Thyroid gland (tissue), 4 donors: Measurements from ENCODE around the gene CXCL17.

Experiments
- POLR2A ChIP-seq, 2 donors: fragments of 450-650 bp; IDR thresholded peaks; one replicate each; pipeline ENCODE4 v1.6.1; 2017; ENCODE audit warnings: antibody characterized with exemption in 2 of 2, mild to moderate bottlenecking in 2 of 2, moderate library complexity in 1 of 2
- TF ChIP-seq, protein P1 (sequence below), 6 experiments: fragments of 200-600 bp in 3 of 6; fragments of 450-650 bp in 3 of 6; sonication (generic) in 3 of 6; IDR thresholded peaks; one replicate each; pipeline ENCODE4 v1.5.1; 2016 to 2019; ENCODE audit warnings: antibody characterized with exemption in 6 of 6, mild to moderate bottlenecking in 2 of 6, inconsistent platforms in 1 of 6, moderate library complexity in 1 of 6

DNA sequence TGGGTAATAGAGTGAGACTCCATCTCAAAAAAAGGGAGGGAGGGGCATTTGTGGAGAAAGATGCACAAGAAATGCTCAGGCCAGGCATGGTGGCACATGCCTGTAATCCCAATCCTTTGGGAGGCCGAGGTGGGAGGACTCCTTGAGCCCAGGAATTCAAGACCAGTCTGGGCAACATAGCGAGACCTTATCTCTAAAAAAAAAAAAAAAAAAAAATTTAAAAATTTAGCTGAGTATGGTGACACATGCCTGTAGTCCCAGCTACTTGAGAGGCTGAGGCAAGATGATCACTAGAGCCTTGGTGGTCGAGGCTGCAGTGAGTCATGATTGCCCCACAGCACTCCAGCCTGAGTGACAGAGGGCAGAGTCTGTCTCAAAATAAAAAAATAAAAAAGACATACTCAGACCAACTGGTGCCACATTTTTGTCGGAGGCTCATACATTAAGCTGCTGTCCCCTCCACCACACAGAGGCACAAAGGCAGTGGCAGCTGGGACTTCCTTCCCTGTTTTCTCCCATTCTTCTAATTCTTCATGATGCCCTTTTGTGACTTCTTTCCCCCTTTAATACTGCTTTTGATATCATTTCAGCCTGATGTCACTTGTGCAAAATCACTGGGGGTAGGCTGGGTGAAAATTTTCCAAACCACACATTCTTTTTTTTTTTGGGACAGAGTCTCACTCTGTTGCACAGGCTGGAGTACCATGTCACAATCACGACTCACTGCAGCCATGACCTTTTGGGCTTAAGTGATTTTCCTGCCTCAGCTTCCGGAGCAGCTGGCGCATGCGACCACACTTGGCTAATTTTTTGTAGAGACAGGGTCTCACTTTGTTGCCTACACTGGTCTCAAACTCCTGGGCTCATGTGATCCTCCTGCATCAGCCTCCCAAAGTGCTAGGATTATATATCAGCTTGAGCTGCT lies 26.8 kb upstream of the CXCL17 start:
- TF ChIP-seq, protein P1, sequence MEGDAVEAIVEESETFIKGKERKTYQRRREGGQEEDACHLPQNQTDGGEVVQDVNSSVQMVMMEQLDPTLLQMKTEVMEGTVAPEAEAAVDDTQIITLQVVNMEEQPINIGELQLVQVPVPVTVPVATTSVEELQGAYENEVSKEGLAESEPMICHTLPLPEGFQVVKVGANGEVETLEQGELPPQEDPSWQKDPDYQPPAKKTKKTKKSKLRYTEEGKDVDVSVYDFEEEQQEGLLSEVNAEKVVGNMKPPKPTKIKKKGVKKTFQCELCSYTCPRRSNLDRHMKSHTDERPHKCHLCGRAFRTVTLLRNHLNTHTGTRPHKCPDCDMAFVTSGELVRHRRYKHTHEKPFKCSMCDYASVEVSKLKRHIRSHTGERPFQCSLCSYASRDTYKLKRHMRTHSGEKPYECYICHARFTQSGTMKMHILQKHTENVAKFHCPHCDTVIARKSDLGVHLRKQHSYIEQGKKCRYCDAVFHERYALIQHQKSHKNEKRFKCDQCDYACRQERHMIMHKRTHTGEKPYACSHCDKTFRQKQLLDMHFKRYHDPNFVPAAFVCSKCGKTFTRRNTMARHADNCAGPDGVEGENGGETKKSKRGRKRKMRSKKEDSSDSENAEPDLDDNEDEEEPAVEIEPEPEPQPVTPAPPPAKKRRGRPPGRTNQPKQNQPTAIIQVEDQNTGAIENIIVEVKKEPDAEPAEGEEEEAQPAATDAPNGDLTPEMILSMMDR (IDR thresholded peaks at IDR 0.05), result no peak
- no peak for TF ChIP-seq POLR2A (IDR thresholded peaks at IDR 0.05)
